ENCODE data around the gene SCN4A.
"Not testable (repeated sequence)": the region's sequence is repeated elsewhere in the genome, so short reads cannot be mapped to it uniquely, and the experiment has no call there.

SCN4A gene

DNA sequence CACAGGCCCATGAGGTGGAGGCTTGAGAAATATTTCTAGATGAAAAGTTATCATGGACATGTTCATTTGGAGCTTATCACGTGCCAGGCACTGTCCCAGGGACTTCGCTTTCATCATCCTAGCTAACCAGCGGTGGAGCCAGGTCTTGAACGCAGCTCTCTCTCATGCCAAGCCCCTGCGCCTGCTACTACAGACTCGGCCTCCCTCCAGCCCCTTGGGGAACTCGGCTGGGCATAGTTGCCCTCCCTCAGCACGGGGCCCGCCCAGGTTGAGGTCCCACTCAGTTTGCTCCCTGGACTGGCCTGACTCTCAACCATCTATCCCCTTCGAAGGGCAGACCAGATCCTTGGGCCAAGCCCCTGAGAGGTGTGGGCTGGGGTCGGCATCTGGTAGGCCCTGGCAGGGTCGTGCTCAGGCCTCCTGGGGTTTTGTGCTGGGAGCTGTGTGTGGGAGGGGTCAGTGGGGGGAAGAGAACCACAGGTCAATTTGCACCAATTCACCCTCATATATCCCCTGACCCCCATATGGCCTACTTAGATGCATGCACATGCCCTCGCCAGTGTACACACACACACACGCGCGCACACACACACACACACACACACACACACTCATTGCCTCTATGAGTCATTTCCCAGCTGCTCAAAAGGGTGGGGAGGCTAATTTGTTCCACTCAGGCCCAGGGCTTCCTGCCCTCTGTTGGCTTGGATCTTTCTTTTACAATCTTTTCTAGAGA is 12.1 kb upstream of the SCN4A start:
- DNase-seq, result peak; percentile 21

DNA sequence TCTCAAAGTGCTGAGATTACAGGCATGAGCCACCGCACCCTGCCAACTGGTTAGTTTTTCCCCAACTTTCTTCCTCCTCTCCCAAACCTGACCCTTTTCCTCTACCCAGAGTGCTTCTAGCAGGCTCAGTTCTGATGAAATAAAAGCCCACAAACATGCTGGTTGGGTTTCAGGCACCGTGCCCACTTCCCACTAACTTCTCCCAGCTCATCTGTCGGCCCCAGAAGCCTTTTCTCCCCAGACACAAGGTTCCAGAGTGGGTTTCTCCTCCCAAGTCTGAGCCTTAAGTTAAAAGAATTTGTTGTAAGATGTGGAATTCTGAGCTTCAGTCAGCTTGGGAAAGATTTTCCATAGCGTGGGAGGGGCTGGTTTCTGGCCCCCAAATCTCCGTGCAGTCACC is 11.5 kb upstream of the SCN4A start:
- DNase-seq, result no peak

DNA sequence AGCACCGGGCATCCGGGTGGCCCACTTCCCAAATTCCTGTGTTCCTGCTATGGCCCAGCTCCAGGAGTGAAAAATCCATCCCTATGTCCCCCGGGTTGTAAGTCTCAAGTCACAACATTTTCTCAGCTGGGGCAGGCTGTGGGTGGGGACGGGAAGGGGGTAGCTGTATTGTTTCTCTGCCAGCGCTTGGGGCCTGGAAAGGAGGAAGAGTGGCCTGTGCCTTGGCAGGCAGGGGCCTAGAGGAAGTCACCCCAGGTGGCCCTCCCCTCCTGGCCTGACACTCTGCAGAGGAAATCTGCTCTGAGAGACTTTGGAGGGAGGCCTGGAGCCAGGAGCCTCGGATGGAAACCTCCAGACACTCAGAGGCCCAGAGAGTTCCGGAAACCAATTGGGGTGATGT is 10.6 kb upstream of the SCN4A start:
- DNase-seq, result no peak

DNA sequence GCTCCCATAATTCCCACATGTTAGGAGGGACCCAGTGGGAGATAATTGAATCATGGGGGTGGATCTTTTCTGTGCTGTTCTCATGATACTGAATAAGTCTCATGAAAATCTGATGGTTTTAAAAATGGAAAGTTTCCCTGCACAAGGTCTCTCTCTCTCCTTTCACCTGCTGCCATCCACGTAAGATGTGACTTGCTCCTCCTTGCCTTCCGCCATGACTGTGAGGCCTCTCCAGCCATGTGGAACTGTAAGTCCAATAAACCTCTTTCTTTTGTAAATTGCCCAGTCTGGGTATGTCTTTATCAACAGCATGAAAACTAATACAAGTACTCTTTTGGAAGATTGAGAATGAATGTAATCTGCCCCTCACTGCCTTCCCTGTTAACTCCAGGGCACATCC is 9.9 kb upstream of the SCN4A start:
- not testable (repeated sequence) for DNase-seq

DNA sequence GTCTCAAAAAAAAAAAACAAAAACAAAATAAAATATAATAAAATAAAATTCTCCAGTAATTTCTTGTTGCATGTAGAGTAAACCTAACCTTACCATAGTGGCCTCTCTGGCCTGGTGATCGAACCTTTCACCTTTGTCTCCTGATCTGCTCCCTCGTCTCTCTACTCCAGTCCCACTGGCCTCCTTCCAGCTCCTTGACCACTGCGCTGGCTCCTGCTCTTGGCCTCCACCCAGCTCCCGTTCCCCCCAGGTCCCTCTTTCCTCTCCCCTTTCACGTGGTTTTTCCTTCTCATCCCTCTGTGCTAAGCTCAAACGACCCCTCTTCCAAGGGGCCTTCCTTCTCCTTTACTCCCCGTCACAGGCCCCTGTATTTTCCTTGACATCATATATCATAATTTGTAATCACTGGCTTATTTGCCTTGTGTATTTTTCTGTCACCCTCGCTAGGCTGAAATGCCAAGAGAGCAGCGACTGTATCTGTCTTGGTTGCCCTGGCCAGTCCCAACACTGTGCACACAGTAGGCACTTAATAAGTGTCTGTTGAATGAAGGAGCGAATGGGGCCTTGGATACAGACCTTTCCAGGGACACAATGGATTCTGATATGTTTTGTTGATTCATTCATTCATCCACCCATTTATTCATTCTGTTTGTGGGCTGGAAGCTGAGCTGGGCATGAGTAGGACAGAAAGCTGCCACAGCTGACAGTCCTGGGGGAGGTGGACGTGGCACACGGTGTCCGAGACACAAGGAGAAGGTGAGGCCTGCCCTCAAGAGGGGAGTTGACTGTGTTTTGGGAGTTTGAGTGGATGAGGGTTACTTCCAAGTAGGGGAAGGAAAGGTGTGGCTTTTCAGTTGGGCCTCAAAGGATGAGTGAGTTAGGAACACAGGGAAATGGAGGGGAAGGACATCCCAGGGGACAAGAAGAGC is 5.8 kb upstream of the SCN4A start:
- no peak for DNase-seq

DNA sequence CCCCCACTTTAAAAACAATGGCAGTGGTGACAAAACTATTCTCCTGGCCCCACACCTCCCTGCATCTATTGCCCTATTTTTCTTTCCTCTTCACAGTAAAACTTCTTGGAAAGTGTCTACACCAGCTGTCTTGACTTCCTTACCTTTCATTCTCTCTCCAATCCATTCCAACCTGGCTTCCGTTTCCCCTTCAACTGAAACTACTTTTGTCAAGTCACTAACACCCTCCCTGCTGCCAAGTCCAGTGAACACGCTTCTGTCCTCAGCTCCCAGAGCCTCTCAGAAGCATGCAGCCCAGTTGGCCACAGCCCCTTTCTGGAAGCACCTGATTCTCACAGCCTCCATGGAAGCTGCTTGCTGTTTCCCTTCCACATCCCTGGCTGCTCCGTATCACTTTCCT is 4.0 kb upstream of the SCN4A start:
- no peak for DNase-seq

DNA sequence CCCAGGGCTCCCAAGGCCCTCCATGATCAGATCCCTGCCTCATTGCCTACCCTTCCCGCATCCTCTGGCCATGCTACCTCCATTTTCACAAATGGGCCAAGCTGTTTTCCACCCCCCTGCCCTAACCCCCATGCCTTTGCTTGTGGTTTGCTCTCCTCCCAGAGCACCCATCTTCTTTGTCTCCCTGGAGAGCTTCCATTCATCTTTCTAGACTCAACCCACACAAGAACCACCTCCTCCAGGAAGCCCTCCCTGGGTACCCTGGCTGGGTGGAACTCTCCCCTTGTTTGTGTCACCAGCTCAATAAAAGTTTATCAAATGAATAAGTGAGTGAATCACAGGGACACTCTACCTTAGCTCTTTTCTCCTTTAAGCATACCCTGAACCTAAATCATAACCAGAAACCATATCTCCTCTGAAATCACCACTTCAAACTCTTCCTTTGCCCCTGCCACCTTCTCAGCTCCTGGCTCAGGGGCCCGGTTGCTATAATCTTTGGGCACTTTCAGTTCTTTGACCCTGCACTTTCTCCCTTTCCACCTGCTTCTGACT is 2.9 kb upstream of the SCN4A start:
- DNase-seq, result no peak

DNA sequence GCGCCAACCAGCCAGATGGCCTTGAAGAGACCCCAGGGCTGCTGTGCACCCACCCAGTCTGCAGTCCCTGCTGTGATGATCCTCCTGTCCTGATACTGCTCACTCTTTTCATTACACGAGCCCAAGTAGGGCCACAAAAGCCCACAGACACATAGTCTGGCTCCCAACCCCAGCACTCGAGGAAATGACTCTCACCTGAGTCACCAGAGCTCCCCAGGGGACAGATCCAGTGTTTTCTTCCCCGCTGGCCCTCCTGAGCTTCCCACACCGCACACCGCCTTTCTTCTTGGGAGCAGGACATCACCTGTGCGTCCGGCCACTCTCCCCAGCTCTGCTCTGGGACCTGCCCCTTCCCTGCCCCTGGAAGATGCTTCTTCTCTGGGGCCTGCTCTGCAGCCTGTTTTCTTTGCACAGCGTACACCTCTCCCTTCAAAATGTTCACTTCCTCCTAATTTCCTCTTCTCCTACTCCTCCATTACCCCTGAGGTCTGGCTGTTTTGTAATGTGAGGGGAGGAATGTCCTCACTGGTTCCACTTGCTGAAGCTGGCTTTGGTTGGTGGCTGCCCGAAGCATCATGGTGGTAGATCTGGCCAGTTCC is 2.0 kb upstream of the SCN4A start:
- DNase-seq, result no peak

DNA sequence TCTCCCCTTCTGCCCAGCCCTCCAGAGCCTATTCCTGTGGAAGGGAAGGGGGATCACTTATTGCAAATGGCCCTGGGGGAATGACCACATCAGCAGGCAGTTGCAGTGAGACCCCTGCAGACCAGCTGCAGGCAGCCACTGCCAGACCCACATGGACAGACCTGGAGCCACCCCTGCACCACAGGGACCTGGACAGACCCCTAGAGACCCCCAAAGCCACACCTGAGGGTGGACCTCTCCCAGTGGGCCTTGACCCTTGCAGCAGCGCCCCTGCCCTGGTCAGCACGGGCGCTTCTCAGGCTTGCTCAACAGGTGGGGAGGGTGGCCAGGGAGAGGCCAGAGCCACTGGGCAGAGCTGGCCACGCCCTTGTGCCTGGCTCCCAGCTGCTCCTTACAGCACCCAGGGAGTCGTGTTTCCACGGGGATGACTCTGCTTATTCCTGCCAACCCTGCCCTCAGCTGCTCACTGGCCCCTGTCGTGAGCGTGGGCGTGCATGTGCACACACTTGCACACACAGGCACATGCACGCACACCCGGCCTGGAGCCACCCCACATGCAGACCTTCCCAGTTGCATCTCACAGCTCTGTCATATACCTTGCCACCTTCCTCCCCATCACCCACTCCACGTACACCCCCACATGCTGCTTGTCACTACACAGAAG is 1.3 kb upstream of the SCN4A start:
- no peak for DNase-seq

DNA sequence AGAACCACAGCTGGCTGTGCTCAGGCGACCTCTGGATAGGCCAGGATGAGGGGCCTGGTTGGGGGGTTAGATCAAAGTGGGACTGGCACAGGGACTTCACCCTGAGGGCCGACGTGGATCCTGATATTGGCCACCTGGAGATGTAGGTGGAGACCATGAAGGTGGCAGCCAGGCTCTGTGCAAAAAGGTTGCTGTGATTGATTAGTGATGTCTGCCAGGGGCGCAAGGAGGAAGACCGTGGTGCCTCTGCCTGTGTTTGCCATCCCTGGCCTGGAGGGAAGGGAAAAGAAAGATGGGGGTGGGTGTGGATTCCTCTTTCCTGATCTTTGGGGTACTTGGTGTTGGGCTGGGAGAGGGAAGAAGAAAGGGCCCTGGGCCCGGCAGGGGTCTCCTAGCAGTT is 529 bp upstream of the SCN4A start:
- no peak for DNase-seq

DNA sequence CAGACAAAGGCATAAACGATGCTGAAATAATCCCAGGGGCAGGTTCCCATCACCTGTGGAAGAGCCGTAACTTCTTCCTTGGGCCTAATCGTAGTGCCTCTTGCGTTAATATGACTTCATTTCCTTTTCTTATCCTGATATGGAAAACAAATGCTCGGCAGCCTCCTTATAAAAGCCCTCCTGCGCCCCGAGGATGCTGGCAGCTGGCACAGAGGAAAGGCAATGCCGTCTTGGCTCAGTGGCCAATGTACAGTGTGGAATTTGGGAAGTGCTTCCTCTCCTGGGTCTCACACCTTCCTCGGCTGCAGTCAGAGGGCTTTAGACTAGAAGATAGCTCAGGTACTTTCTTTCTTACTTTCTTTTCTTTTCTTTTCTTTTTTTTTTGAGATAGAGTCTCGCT is 3.4 kb downstream of the SCN4A start:
- no peak for DNase-seq

DNA sequence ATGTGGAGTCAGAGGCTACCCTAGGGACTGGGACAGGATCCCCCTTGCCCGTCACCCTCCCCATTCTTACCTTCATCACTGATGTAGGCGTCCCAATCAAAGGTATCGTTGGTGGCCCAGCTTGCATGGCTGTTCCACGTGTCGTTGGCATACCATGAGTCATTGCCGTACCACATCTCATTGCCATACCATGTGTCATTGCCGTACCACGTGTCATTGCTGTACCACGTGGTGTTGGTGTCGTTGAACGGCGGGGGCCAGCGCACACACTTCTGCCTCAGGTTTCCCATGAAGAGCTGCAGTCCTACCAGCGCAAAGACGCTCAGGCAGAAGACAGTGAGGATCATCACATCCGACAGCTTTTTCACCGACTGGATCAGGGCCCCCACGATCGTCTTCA is 4.8 kb downstream of the SCN4A start:
- DNase-seq, result no peak

DNA sequence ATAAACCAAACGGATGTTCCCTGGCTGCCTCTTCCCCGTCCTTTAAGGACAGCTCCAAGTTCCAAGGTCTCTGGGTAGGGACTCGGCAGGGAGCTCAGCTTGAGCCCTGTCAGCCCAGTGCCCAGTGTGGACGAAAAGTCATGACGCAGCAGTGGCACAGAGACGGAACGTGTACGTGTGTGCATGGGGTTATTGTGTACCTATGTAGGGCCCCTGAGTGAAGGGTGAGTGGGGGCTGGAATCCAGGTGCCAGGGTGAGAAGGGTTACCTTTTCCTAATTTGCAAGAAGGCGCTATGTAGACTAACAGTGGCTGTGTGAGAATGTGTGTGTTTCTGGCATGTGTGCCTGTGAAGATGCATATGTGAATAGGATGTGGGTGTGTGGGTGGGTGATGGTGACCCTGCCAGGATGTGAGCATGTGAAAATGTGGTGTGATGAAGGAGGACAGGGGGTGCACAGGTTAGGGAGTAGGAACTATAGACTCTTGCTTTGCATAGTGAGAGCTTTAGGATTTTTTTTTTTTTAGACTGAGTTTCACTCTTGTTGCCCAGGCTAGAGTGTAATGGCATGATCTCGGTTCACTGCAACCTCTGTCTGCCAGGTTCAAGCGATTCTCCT is 6.0 kb downstream of the SCN4A start:
- DNase-seq, result no peak

DNA sequence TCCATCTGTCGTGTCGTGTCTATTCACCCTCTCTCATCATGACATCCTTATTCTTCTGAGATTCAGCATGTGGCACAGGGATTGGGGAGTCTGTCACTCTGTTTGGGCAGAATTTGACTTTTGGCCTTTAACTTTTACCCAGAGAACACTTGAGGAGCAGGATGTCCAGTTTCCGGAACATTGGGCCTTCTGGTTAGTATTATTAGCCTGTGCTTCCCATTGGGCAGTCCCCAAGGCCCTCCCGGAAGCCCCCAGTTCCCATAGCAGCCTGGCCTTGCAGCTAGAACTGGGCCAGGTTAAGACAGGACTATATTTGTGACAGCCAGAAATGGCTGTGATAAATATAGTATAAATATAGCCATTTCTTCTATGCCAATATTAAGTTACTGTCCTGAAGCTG is 9.6 kb downstream of the SCN4A start:
- no peak for DNase-seq

DNA sequence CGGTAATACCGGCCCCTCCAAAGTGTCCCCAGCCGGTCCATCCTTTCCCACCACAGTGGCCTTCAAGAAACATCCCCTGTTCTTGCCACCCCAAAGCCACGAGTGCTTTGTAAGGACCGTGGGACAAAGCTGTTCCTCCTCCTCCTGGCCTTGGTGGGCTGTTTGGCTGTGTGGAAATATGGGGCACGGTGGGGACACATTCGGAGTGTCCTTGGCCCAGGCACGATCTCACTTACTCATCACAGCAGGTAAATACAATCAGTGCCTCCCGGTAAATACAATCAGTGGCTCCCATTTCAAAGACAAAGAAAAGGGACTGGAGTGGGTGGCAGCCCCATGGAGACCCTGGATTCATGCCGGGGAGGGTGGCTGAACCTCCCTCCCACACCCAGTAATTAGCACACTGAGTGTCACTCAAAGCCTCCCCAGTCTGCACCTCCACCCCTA is 10.4 kb downstream of the SCN4A start:
- no peak for DNase-seq

DNA sequence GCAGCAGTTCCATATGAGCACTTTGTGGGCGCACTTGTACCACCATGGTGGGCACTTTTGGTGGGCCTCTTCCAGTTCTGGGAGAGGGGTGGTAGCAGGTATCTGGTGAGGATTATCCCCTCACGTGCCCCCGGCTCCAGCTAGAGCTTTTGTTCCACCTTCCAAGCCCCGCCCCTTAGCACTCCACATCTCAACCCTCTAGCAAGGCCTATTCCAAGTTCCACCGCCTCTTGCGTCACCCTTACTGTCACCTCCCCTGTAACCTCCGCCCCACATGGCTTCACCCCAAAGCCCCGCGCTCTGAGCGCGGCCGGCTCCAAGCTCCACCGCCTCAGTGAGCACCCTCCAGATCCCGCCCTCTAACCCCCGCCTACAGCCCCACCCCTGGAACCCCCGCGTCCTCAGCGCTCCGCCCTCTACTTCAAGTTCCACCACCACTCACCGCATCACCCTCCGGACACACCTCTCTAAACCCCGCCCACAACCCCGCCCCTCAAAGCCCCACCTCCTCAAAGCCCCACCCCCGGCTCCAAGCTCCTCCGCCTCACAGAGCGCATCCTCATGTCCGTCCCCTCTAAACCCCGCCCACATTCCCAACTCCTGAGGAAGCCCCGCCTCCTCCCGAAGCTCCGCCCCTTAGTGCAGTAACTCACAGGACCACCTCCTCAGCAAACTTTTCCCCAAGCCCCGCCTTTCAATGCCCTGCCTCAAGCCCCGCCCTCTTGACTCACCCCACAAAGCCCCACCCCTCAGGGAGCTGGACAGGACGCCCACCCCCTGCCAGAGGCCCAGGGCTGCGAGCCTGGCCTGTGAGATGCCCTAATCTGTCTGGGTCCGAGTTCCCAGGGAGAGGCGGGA is 11.1 kb downstream of the SCN4A start:
- DNase-seq, result no peak

DNA sequence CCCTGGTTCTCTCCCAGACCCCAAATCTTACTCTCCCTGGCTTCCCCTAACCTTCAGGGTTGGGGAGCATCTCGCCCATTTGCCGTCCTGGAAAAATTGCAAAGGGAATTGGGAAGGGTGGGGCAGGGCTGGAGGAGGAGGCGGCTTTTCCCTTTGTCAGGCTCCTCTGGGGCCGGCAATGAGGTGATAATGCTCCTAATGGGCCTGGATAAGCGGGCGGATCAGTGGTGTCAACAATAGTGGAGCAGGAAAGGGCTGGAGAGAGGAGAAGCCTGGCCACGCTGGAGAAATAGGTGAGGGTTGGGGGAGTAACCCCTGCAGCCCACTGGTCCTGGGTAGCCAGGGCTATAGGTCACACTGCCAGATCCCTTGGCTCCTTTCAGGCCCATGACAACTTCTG is 12.3 kb downstream of the SCN4A start:
- no peak for DNase-seq

DNA sequence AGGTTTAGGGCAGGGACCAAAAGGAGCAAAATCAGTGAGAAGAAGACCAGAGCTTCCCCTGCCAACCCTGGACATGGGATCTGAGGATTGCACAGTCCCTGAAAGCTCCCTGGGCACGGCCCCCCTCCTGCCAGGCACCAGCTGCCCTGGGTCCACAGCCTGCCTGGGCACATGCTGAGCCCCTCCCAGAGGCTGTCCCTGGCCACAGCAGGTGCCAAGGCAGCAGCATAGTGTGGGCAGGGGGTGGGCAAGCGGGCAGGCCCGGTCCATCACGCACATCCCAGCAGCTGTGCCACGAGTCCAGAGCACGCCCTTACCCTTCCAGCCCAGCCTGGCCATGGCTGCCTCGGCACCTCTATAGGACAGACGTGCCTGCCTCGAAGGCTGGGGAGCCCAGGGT is 12.7 kb downstream of the SCN4A start:
- DNase-seq, result no peak

DNA sequence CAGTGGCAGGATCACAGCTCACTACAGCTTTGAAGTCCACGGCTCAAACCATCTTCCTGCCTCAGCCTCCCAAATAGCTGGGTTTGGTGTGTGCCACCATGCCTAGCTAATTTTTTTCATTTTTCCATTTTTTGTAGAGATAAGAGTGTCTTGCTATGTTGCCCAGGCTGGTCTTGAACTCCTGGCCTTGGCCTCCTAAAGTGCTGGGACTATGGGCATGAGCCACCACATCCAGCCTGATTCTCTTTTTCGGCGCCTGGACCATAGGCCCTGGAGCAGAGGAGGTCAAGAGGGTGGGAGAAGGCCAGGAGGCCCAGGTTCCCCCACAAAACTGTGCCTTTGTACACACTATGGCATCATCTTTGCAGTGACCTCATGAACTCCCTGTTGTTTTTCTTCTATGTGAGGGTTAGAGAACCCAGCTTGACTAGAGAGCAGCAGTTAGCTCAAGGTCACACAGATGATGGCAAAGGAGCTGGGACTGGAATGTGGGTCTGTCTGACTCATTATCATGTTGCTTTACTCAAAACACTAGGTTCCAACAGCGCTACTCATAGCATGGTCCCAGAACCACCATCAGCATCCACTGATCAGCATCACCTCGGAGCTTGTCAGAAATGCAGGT is 16.3 kb downstream of the SCN4A start:
- DNase-seq, result no peak

DNA sequence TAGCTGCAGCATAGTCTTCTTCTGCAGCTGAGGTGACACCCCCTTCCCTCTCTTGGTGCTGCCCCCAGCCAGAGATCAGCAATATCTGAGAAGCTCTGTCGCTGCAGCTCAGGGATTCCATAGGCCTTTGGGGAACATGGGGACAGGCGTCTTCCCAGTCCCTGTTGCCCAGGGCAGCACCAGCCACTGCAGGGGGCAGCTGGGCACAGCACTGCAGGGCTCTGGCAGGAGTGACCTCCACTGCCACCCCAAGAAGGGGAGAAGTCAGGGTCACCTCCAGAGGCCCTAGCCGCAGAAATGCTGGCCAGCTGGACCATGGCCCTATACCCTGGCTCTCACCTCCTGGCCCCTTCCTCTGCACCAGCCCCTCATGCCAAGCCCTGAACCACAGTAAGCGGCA is 16.9 kb downstream of the SCN4A start:
- DNase-seq, result no peak

DNA sequence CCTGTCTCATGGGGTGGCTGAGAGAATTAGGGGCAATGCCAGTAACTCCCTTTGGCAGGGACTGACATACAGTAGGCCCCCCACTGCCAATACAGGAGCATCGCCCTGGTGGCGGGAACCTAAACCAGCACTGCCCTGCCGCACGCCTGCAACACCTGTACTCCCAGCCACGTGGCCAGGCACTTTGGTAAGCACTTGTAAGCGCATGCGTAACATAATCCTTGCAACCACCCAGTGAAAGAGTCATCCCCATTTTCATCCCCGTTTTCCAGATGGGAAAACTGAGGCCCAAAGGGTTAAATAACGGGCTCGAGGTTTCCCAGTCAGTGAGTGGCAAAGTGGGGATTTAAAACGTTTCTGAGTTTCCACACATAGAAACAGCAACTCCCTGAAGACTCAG is 17.5 kb downstream of the SCN4A start:
- DNase-seq, result no peak
